Testis (tissue), 2 donors: Measurements from ENCODE around the gene GNPTG.

Source experiments
- CTCF ChIP-seq, 3 experiments: fragments of 450-650 bp in 2 of 3; fragments of 200-600 bp in 1 of 3; sonication (generic) in 1 of 3; IDR thresholded peaks; one replicate each; pipeline ENCODE4 v1.5.1; 2016 to 2019; ENCODE audit warnings: antibody characterized with exemption in 3 of 3, mild to moderate bottlenecking in 2 of 3, moderate library complexity in 1 of 3
- POLR2A ChIP-seq: fragments of 450-650 bp; IDR thresholded peaks from one replicate; pipeline ENCODE4 v1.6.1; 2017; ENCODE audit warnings: antibody characterized with exemption, mild to moderate bottlenecking, moderate library complexity

GRCh38 chr16:1389762-1390161, 38.0 kb downstream of the GNPTG start:
- TF ChIP-seq CTCF (IDR thresholded peaks at IDR 0.05): no peak
- no peak for TF ChIP-seq POLR2A
